GM19240 (cell line): Measurements from ENCODE around the gene ACAT2.
"Not testable (repeated sequence)": the region's sequence is repeated elsewhere in the genome, so short reads cannot be mapped to it uniquely, and the experiment has no call there.

Experiments used
- DNase-seq: peaks from one replicate; pipeline ENCODE4 v3.0.0; 2011; ENCODE audit warnings: low spot score; ENCODE audit not compliant: insufficient read length

Gene ACAT2

GRCh38 chr6:159761873-159762680 is at the start of gene ACAT2:
Gene ACAT2 (plus strand): TSS chr6:159762045. CDS start chr6:159762088, 43 bp downstream.
- peak; percentile 94 for DNase-seq

- not testable (repeated sequence) for DNase-seq
Measured at GRCh38 chr6:159712389-159712788, 49.5 kb upstream of the ACAT2 start.

GRCh38 chr6:159713984-159714383 is 47.9 kb upstream of the ACAT2 start:
- no peak for DNase-seq

GRCh38 chr6:159714404-159714803 is 47.4 kb upstream of the ACAT2 start:
- DNase-seq = no peak

GRCh38 chr6:159715166-159715565 is 46.7 kb upstream of the ACAT2 start:
- DNase-seq = no peak

GRCh38 chr6:159715605-159716004 is 46.2 kb upstream of the ACAT2 start:
- DNase-seq = no peak

- no peak for DNase-seq
Measured at GRCh38 chr6:159716247-159717096, 45.4 kb upstream of the ACAT2 start.

GRCh38 chr6:159718634-159719033 is 43.2 kb upstream of the ACAT2 start:
- DNase-seq = no peak

GRCh38 chr6:159719287-159719686 is 42.6 kb upstream of the ACAT2 start:
- DNase-seq = no peak

- no peak for DNase-seq
Measured at GRCh38 chr6:159720708-159721107, 41.1 kb upstream of the ACAT2 start.

- DNase-seq = not testable (repeated sequence)
Measured at GRCh38 chr6:159721981-159722380, 39.9 kb upstream of the ACAT2 start.

- DNase-seq = no peak
Measured at GRCh38 chr6:159722655-159723054, 39.2 kb upstream of the ACAT2 start.

GRCh38 chr6:159723259-159723658 is 38.6 kb upstream of the ACAT2 start:
- DNase-seq = no peak

GRCh38 chr6:159724778-159725177 is 37.1 kb upstream of the ACAT2 start:
- no peak for DNase-seq

GRCh38 chr6:159725208-159725607 is 36.6 kb upstream of the ACAT2 start:
- DNase-seq = not testable (repeated sequence)

- no peak for DNase-seq
Measured at GRCh38 chr6:159726255-159726917, 35.5 kb upstream of the ACAT2 start.

- DNase-seq = peak; percentile 73
Measured at GRCh38 chr6:159726918-159727716, 34.7 kb upstream of the ACAT2 start, which contains the start of gene WTAP. Gene WTAP (plus strand): TSS chr6:159727506. CDS start chr6:159736266, 8,760 bp downstream.

GRCh38 chr6:159727717-159728445 is 34.0 kb upstream of the ACAT2 start:
- DNase-seq = peak; percentile 32

- no peak for DNase-seq
Measured at GRCh38 chr6:159728531-159728964, 33.3 kb upstream of the ACAT2 start.
